ENCODE data around the gene LRRK2. TPM values are rescaled to one million over a fixed set of nuclear protein-coding genes. Genes with fewer than 3 reads are reported as not detected.

The LRRK2 gene
- total and polyA plus RNA-seq, 2 of the 8 experiments (the other 6 are each of a cell fraction or from before 2014, with no cell fraction given): 0.06 to 0.13 TPM

GRCh38 chr12:40315375-40315774, 90.6 kb downstream of the LRRK2 start:
- Histone ChIP-seq H3K18ac (ENCODE audit: extremely low read depth, low read length) (no peak overlapping the region), H3K23me2 (ENCODE audit: low read depth, low read length) (no peaks in the 10 kb centered on the region), H3K4me1 (replicated peaks in 1 of 4; ENCODE audit: control insufficient read depth in 3 of 4, insufficient read depth in 4 of 4, low read length in 3 of 4) (no peaks in the 10 kb centered on the region), H3K4me2 (ENCODE audit: insufficient read depth in 1 of 2, low read depth in 2 of 2, low read length in 2 of 2) (no peak overlapping the region), H4K91ac (replicated peaks; ENCODE audit: insufficient read length, low read length) (no peak overlapping the region), H4K5ac (ENCODE audit: insufficient read length, low read depth, low read length) (no peak overlapping the region), H3K23ac (ENCODE audit: insufficient read length) (no peak overlapping the region), H3K27ac (ENCODE audit: low read depth, low read length) (no peak overlapping the region), H3K27me3 (replicated peaks in 1 of 4; ENCODE audit: control insufficient read depth in 3 of 4, extremely low read depth in 1 of 4, insufficient read depth in 3 of 4, low read length in 3 of 4) (peaks cover 0 to 1% (median 0%) of the 10 kb centered on the region in 4 experiments; a peak in 1 of 7 replicates), H4K20me1 (replicated peaks in 1 of 2; ENCODE audit: control insufficient read depth in 1 of 2, insufficient read depth in 2 of 2, low read length in 2 of 2) (no peaks in the 10 kb centered on the region), H3K56ac (replicated peaks; ENCODE audit: insufficient read length, low read depth, low read length) (no peak overlapping the region), H2BK20ac (ENCODE audit: low read length) (no peak overlapping the region), H2BK12ac (ENCODE audit: low read depth, low read length) (no peak overlapping the region), H3K4me3 (ENCODE audit: extremely low read depth in 1 of 4, insufficient read depth in 2 of 4, low read depth in 3 of 4, low read length in 4 of 4) (no peak overlapping the region), H3K79me2 (ENCODE audit: control insufficient read depth in 1 of 2, insufficient read depth in 2 of 2, low read length in 2 of 2) (no peaks in the 10 kb centered on the region), H3K79me1 (ENCODE audit: low read depth, low read length) (no peaks in the 10 kb centered on the region), H3K4ac (replicated peaks; ENCODE audit: insufficient read length, low read depth, low read length) (no peak overlapping the region), H4K8ac (ENCODE audit: extremely low read depth, insufficient read depth, low read length) (no peak overlapping the region), H2AK5ac (ENCODE audit: low read depth, low read length) (no peak overlapping the region), H2BK15ac (ENCODE audit: low read length) (no peak overlapping the region), H3K9ac (replicated peaks in 1 of 4; ENCODE audit: extremely low read depth in 1 of 4, low read depth in 3 of 4, low read length in 3 of 4) (no peak overlapping the region), H3K14ac (ENCODE audit: insufficient read length) (no peak overlapping the region), H3K9me3 (ENCODE audit: insufficient read depth in 2 of 2, low read depth in 1 of 2, low read length in 1 of 2) (no peaks in the 10 kb centered on the region), H3K36me3 (ENCODE audit: control insufficient read depth in 2 of 4, insufficient read depth in 4 of 4, low read length in 3 of 4) (no peaks in the 10 kb centered on the region), H2BK5ac (ENCODE audit: low read depth, low read length) (no peak overlapping the region), H2BK120ac (replicated peaks; ENCODE audit: low read depth, low read length) (no peak overlapping the region), H2AFZ (ENCODE audit: low read length) (no peak overlapping the region)
- TF ChIP-seq CTBP2 (IDR thresholded peaks at IDR 0.05; ENCODE audit: borderline replicate concordance, insufficient read depth, insufficient read length, low read length) (no peak), TEAD4 (IDR thresholded peaks at IDR 0.05; ENCODE audit: low read depth, low read length) (no peak), SIRT6 (IDR thresholded peaks at IDR 0.05; ENCODE audit: low read length) (no peak), CEBPB (IDR thresholded peaks at IDR 0.05; ENCODE audit: low read depth, low read length) (no peak), RXRA (IDR thresholded peaks at IDR 0.05; ENCODE audit: insufficient read depth, low read depth, low read length) (no peak)
- DNase-seq (ENCODE audit: low read depth in 1 of 2, low spot score in 2 of 2) (no peak), FAIRE-seq (no peak)
- 89% methylated on average over 1 of the region's 1 CpG; no CpG with 5 or more reads in 1 of the 2 experiments for WGBS, 2 experiments (ENCODE audit: extremely low coverage in 1 of 2, insufficient coverage in 1 of 2, insufficient read length in 1 of 2, insufficient replicate concordance in 2 of 2, low coverage in 1 of 2, low lambda C conversion rate in 2 of 2, missing lambda C conversion rate in 1 of 2)
- CTCF ChIA-PET (ENCODE audit: partially characterized antibody): interaction anchor here (0.6 to 4.1 kb wide), 6 partner anchors 10 to 306 kb away, joined by 3 to 26 read pairs (median 3); no protein-coding TSS in a partner anchor
- POLR2A ChIA-PET (ENCODE audit: partially characterized antibody): no interaction called here
